C4-2B (cell line): ENCODE data around the gene RIMS1.

Source experiments
- ZFX ChIP-seq: fragments of 450-650 bp; IDR thresholded peaks from 2 replicates; pipeline ENCODE4 v1.6.1; 2017
- TF ChIP-seq, protein P1 (sequence below): fragments of 450-650 bp; conservative IDR thresholded peaks from 2 replicates; pipeline ENCODE4 v1.5.1; 2017; ENCODE audit warnings: mild to moderate bottlenecking

DNA sequence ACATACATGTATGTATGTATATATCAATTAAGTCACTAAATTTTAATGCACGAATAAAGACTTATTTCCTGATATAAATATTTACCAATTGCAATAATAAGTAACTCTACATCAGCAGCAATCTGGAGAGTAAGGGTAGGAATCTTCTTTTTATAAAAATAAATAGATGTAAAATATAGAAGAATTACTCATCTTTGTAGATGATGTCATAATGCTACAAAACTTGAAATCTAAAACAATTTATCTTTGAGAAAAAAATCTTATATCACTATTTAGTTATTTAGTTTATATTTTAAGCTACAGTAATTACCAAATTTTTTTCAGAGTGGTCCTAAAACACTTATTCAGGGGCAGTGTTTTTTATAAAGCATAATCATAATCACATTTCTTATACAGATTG lies 351.7 kb downstream of the RIMS1 start:
- TF ChIP-seq, protein P1, sequence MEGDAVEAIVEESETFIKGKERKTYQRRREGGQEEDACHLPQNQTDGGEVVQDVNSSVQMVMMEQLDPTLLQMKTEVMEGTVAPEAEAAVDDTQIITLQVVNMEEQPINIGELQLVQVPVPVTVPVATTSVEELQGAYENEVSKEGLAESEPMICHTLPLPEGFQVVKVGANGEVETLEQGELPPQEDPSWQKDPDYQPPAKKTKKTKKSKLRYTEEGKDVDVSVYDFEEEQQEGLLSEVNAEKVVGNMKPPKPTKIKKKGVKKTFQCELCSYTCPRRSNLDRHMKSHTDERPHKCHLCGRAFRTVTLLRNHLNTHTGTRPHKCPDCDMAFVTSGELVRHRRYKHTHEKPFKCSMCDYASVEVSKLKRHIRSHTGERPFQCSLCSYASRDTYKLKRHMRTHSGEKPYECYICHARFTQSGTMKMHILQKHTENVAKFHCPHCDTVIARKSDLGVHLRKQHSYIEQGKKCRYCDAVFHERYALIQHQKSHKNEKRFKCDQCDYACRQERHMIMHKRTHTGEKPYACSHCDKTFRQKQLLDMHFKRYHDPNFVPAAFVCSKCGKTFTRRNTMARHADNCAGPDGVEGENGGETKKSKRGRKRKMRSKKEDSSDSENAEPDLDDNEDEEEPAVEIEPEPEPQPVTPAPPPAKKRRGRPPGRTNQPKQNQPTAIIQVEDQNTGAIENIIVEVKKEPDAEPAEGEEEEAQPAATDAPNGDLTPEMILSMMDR: no peak
- TF ChIP-seq ZFX: no peak
